ENCODE data around the gene DLGAP4.

- no peak for TF ChIP-seq RFX5 (IDR thresholded peaks at IDR 0.05; ENCODE audit: low read length)
- TF ChIP-seq, protein P1, sequence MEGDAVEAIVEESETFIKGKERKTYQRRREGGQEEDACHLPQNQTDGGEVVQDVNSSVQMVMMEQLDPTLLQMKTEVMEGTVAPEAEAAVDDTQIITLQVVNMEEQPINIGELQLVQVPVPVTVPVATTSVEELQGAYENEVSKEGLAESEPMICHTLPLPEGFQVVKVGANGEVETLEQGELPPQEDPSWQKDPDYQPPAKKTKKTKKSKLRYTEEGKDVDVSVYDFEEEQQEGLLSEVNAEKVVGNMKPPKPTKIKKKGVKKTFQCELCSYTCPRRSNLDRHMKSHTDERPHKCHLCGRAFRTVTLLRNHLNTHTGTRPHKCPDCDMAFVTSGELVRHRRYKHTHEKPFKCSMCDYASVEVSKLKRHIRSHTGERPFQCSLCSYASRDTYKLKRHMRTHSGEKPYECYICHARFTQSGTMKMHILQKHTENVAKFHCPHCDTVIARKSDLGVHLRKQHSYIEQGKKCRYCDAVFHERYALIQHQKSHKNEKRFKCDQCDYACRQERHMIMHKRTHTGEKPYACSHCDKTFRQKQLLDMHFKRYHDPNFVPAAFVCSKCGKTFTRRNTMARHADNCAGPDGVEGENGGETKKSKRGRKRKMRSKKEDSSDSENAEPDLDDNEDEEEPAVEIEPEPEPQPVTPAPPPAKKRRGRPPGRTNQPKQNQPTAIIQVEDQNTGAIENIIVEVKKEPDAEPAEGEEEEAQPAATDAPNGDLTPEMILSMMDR (IDR thresholded peaks at IDR 0.05), result no peak
- TF ChIP-seq JUND (IDR thresholded peaks at IDR 0.05), result no peak
- TF ChIP-seq MEF2A (IDR thresholded peaks at IDR 0.05; ENCODE audit: borderline replicate concordance, low read depth), result no peak
- TF ChIP-seq GABPA (IDR thresholded peaks at IDR 0.05; ENCODE audit: low read depth), result no peak
- TF ChIP-seq PBX3 (IDR thresholded peaks at IDR 0.05), result no peak
- TF ChIP-seq, protein P2, sequence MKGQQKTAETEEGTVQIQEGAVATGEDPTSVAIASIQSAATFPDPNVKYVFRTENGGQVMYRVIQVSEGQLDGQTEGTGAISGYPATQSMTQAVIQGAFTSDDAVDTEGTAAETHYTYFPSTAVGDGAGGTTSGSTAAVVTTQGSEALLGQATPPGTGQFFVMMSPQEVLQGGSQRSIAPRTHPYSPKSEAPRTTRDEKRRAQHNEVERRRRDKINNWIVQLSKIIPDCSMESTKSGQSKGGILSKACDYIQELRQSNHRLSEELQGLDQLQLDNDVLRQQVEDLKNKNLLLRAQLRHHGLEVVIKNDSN (IDR thresholded peaks at IDR 0.05; ENCODE audit: borderline replicate concordance, low read depth), result no peak
- TF ChIP-seq TEAD4 (IDR thresholded peaks at IDR 0.05; ENCODE audit: borderline replicate concordance, insufficient read depth), result no peak
- TF ChIP-seq EP300 (IDR thresholded peaks at IDR 0.05; ENCODE audit: borderline replicate concordance in 1 of 2, low read depth in 1 of 2, low read length in 1 of 2), result no peak
- TF ChIP-seq RAD21 (IDR thresholded peaks at IDR 0.05; ENCODE audit: low read length), result no peak
- no peak for TF ChIP-seq FOXM1 (IDR thresholded peaks at IDR 0.05; ENCODE audit: low read depth)
Measured at GRCh38 chr20:36362978-36363713, 57.0 kb downstream of the DLGAP4 start.

Data from SK-N-SH (cell line).